RCC 7860 (cell line): ENCODE results near the gene IQGAP2.
"Not testable (repeated sequence)": the region's sequence is repeated elsewhere in the genome, so short reads cannot be mapped to it uniquely, and the experiment has no call there.

Experiments used
- DNase-seq: peaks from one replicate; pipeline ENCODE4 v3.0.0-alpha.2; 2015; ENCODE audit warnings: low spot score
- FAIRE-seq: peaks from 2 replicates; lab custom pipeline; 2012; peaks lifted over from hg19 to GRCh38; lab: Jason Lieb, UNC

IQGAP2 gene

GRCh38 chr5:76528547-76529331 is 125.7 kb downstream of the IQGAP2 start:
- no peak for DNase-seq
- FAIRE-seq: no peak

DNA sequence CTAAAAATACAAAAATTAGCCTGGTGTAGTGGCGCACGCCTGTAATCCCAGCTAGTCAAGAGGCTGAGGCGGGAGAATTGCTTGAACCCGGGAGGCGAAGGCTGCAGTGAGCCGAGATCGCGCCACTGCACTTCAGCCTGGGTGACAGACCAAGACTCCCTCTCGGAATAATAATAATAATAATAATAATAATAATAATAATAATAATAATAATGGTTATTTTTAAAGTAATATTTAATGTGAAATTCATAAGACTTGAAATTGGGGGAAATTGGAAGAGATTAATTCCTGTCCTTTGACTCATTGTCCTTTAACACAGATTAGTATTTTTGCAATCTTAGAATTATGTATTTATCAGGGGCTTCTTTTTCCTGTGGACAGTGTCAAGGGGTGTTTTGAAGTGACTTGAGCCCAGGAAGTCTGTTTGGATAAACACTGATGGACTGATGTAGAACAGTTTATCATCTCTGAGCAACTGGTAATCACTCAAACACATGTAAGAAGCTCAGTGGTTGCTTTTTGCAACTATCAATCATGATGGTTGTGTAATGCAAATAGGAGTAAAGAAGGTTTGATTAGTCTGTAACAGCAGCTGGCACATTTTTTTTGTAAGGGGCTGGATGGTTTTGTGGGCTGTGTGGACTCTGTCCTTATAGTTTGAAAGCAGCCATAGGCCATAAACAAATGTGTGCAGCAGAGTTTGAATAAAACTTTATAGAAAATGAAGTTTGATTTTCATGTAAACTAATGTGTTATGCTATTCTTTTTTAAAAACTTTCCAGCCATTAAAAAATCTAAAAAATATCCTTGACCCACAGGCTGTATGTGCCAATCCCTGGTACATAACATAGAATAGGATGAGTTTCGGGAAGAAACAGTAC is 126.6 kb downstream of the IQGAP2 start:
- DNase-seq (no peak), FAIRE-seq (no peak)

DNA sequence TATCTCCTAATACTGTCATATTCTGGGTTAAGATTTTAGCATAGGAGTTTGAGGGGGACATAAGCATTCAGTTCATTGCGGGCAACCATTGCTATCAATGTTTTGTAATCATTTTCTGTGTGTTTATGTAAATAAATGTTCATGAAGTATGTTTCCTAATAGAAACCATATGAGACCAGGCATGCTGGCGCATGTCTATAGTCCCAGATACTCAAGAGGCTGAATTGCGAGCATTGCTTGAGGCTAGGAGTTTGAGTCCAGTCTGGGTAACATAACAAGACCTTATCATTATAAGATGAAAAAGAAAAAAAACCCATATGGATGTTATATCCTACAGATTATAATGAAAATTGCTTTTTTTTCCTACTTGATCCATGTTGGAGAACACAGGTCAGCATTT is 129.0 kb downstream of the IQGAP2 start:
- no peak for FAIRE-seq
- no peak for DNase-seq

DNA sequence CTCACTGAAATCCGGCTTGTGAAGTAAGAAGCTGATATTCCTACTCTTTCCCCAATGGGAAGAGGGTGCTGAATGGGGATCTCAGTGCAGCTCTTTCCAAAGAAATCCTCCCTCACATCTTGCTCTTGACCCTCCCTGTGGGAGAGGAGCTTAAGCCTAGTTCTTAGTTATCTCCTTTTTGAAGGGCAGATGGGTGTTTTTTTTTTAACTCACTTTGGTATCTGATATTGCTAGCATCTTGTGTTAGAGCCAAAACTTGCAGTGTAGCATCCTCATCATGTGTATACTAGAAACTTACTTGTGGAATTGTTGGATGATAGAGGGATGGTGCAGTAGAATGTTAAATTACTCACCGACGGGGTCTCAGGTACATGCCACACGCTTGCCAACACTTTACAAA is 129.9 kb downstream of the IQGAP2 start:
- FAIRE-seq (no peak), DNase-seq (no peak)

DNA sequence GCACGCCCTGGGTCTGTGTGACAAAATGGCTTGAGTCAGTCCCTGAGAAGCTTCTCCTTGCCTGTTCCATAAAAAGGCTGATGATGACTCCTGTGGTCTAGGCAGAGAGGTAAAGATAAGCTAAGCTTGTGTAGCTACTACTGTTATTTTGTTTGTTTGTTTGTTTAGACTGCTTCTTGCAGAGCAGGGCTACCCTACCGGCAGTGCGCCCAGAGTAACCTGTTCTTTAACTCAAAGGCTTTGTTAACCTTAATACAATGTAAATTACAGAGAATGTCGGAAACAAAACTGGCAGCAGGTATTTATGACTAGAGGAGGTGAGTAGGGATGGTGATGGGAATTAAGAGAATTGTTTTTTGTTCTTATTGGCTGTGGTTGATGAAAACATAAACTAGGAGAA is 132.5 kb downstream of the IQGAP2 start:
- no peak for FAIRE-seq
- no peak for DNase-seq

DNA sequence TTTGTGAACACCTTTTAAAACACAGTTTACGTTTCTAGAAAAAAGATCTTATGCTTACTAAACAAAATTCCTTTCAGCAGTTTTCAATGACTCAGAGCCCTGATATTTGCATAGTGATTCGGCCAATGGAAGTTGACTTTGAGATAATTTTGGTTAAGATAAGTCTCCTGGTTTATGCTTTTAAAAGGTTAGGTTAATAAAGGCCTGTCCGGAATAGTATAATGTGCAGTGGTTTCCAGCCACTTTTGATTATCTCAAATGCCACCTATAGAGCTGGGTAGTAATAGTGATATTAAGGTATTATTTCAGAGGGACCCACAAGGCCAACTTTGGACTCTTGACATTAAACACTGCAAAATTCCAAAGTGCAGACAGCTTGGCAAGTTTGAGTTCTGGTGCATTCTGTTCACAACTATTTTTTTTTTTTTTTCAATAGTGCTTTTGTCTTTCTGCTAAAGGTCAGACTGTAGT is 134.0 kb downstream of the IQGAP2 start:
- DNase-seq (no peak), FAIRE-seq (no peak)

DNA sequence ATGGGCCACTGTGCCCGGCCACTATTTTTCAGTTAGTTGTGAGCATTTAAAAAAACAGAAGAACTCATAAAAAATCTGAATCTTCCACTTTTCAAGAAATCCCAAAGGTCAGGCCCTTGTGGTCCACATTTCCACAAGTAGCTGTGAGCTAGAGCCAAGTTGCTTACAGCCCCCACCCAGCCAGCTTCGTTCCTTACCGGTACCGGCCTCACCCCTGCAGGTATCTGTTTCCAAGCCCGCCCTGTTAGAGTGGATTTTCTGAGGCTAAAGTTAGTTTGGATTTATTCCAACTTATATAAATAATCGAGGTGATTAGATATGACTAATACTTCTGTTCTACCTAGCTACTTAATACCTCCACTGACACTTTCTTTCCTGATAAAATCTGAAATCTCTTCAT is 139.2 kb downstream of the IQGAP2 start:
- DNase-seq (no peak), FAIRE-seq (no peak)

GRCh38 chr5:76542887-76543690 is 140.0 kb downstream of the IQGAP2 start:
- DNase-seq (no peak), FAIRE-seq (no peak)

DNA sequence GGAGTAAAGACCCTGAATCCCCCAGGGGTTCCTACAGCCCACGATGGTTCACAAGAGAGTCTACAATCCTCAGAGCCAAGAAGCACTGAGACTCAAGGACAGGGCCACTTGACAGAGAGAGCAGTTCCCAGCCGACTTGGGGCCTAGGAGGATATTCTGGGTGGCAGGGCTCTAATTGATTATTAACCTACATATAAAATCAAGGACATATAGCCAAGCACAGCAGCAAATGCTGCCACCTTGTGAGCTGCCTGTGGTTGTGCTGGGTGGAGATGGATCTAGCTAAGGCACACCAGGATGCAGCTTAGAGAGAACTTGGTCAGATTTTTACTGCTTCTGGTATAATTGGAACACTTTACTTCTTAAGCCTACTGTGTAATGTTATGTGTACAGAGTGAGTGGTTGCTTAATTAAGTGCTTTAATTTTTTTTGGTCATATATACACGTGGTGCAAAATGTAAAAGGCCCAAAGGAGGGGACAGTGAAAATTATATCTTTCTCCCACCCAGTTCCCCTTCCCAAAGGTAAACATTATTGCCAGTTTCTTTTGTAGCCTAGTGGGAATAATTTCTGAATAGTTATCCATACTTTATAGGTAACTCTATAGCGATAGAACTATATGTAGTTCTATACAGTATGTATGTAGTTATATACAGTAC is 141.3 kb downstream of the IQGAP2 start:
- no peak for FAIRE-seq
- no peak for DNase-seq

DNA sequence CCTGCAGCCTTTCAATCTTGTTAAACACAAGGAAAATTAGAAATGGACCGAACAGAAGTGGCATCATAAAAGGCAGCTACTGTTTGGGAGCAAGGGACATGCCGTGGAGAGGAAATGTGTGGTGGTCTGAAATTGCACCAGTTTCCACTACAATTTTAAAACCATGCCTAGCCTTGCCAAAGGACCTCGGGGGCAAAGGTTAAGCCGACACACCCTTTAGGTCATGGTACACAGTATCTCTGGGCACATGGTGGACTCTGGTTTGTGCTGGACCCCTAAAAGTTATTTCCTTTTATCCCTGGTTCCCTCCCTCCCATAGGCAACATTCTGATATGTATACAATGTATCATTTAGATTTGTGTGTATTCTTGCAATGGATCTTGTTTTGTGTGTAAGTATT is 142.1 kb downstream of the IQGAP2 start:
- FAIRE-seq (no peak), DNase-seq (no peak)

DNA sequence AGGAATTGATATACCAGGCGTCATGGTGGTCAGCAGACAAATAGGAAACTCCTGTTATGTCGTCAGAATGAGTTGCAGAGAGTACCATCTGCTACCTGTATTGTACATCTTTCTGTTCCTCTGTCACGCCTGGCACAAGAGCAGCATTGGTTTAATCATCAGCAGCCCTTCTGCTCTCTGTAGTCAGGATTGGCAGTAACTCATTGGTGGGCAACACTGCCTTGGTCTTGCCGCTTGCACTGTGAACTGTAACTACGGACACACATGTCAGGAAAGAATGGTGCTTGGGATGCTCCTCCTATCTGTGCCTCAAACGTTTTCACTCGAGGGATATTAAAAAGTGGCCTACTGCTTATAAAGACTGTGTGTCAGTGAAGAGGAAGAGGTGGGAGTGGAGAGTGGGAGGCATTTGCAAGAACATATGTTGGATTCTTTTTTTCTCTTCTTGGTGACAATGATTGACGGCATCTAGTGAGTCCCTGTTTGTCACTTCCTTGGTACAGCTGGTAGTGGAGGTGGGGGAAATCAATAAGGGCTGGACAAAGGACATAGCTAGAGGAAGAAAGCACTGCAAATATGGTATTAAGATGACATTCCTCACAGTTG is 143.5 kb downstream of the IQGAP2 start:
- DNase-seq: no peak
- no peak for FAIRE-seq

GRCh38 chr5:76547242-76547890 is 144.3 kb downstream of the IQGAP2 start:
- DNase-seq (no peak), FAIRE-seq (no peak)

GRCh38 chr5:76547891-76548524 is 144.9 kb downstream of the IQGAP2 start:
- no peak for DNase-seq
- no peak for FAIRE-seq

DNA sequence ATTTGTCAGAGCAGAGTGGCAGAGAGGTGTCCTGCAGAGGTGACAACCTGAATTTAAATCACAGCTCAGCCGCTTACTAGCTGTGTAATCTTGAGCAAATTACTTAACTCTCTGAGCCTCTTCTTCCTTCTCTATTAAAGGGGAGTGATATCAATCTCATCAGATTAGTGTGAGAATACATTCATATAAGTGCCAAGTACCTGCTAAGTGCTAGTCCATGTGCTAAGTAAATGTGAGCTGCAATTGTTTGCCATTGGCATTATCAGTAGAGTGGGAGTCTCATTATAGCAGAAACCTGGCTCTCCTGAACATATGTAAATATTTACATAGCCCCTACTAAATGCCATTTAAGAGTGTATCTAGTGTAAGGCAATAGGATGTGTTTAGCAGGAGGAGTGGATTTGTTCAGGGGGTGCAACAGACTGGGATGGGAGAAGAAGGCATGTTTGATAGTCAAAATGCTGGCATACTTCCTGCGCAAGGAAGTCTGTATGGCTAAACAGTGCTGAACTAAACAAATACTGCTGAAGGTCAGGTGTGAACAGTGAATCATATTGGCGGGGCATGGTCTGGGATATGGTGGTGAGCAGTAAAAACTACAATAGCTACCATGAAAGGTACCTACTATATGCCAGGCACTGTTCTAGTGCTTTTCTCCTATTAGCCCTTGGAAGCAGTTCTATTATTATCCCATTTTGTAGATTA is 145.6 kb downstream of the IQGAP2 start:
- no peak for DNase-seq
- no peak for FAIRE-seq

DNA sequence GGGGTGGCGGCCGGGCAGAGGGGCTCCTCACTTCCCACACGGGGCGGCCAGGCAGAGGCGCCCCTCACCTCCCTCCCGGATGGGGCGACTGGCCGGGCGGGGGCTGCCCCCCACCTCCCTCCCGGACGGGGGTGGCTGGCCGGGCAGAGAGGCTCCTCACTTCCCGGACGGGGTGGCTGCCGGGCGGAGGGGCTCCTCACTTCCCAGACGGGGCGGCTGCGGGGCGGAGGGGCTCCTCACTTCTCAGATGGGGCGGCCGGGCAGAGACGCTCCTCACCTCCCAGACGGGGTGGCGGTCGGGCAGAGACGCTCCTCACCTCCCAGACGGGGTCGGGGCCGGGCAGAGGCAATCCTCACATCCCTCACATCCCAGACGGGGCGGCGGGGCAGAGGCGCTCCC is 147.8 kb downstream of the IQGAP2 start:
- DNase-seq, FAIRE-seq: not testable (repeated sequence)

DNA sequence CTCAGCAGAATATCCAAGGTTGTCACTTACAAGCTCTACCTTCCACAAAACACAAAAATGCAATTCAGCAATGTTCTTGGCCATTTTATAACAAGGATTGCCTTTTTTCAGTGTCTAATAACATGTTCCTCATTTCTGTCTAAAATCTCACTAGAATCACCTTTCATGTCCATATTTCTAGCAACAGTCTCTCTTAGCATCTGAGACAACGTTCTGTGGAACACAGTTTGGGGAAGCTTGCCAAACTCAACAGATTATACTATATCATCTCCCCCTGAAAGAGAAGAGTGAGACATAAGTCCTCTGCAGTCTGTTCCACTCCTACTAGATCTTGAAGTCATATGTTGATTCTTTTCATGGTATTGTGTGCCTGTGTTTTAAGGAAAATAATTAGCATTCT is 149.5 kb downstream of the IQGAP2 start:
- no peak for DNase-seq
- no peak for FAIRE-seq

DNA sequence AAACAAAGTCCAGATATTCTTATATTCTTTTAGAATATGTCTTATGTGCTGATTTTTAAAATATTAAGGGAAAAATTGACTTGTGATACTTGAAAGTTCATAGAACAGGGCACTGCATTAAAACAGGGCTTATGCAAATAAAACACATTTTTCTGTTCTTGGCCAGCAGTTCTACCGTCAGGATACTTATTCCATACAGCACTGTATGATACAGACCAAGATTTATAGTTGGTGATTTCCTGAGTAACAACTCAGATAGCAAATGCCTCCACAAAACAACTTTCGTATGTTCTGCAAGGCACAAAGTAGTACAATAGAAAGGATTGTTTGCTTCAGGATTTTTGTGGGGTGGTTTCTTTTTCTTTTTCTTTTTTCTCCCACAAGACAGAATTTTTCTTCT is 150.2 kb downstream of the IQGAP2 start:
- DNase-seq: no peak
- FAIRE-seq: no peak

- FAIRE-seq (no peak), DNase-seq (no peak)
Observed at GRCh38 chr5:76555114-76555513, 152.0 kb downstream of the IQGAP2 start.

DNA sequence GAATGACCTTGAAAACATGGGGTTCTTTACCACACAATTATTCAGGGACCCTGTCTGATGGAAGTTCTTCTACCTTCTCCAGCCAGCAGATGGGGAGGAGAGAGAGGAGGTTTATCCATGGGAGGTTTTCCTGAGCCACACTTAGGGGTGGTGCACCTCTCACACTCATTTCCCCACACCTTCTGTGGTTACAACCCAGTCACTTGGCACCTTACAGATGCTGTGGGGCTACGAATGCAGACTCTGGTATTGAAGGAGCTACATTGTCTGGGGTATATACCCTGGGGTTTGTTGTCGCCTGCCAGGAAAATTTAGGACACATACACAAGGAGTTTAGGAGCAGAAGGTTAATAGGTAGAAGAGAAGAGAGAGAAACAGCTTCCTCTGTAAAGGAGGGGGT is 152.6 kb downstream of the IQGAP2 start:
- DNase-seq (no peak), FAIRE-seq (no peak)
